Measurements from ENCODE around the gene ARFGAP2. TPM values are rescaled to one million over a fixed set of nuclear protein-coding genes. Genes with fewer than 3 reads are reported as not detected.
"Not testable (repeated sequence)": the region's sequence is repeated elsewhere in the genome, so short reads cannot be mapped to it uniquely, and the experiment has no call there.

The ARFGAP2 gene
- total RNA-seq, 2 experiments from 2014 or later = 82.0 to 85.7 TPM

DNA sequence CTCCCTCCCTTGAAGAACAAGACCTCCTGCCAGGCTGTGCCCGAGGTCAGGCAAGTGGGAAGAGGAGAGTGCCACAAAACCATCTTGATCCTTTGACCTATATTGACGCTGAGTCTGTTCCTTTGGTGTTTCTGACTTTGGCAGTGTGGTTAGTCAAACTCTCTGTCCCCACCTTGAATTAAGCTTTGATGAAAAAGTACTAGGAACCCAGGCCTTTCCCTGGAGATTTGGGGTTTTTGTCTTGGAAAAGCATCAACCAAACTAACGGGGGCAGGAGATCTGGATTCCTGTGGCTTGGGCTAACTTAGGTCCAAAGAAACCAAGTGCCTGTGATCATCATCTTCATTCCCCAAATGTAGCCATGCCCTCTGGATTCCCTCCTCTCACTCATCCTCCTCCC lies 40.4 kb downstream of the ARFGAP2 start:
- CTCF ChIA-PET = no interaction called here
- Mint-ChIP-seq H3K27ac (no peak overlapping the region), H3K36me3 (ENCODE audit: low read depth) (peaks cover 6% of the 10 kb centered on the region), H3K9me3 (no peaks in the 10 kb centered on the region), H3K4me1 (peaks cover 4% of the 10 kb centered on the region), H3K27me3 (no peaks in the 10 kb centered on the region), H3K4me3 (no peak overlapping the region)
- POLR2A ChIA-PET = no interaction called here
- no peak for DNase-seq

DNA sequence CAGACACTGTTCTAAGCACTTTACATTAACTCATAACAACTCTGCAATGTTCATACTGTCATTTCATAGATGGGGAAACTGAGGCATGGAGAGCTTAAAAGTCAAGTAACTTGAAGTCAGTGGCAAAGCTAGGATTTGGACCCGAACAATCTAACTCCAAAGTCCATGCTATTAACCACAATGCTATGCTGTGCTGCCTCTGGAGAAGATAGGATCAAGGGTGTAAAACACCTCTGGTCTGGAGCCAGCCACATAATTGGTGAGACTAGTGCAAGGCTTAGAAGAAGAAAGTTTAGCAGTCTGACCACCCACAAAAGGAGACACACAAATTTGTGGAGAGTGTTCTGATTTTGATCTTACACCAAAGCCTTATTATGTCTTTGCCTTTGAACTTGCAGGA lies 43.7 kb downstream of the ARFGAP2 start:
- H3K4me1 Mint-ChIP-seq = no peaks in the 10 kb centered on the region
- DNase-seq = no peak
- H3K36me3 Mint-ChIP-seq (ENCODE audit: low read depth) = peaks cover 2% of the 10 kb centered on the region
- no peaks in the 10 kb centered on the region for H3K9me3 Mint-ChIP-seq
- ChIA-PET POLR2A (no interaction called here), CTCF (interaction anchor here (1.5 kb wide), 2 partner anchors 20 to 22 kb away, joined by 3 read pairs; no protein-coding TSS in a partner anchor)
- H3K4me3 Mint-ChIP-seq = no peak overlapping the region
- no peaks in the 10 kb centered on the region for H3K27me3 Mint-ChIP-seq
- H3K27ac Mint-ChIP-seq = no peak overlapping the region

DNA sequence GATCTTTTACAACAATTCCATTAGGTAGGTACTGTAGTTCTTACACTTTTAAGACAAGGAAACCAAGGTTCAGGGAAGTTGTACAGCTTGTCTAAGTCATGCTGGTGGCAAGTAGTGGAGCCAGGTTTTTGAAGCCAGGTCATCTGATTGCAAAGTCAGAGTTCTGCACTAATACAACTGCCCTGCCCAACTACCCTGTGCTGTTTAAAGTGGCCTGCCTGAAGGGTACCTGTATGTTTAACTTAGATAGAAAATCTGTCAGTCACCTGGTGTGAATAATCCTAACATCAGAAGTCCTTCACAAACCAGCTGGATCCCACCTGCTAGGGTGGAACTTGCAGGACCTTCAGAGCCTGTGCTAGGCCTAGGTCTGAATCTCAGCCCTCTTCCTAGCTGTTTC lies 44.2 kb downstream of the ARFGAP2 start:
- Mint-ChIP-seq H3K36me3 (ENCODE audit: low read depth) (no peaks in the 10 kb centered on the region), H3K9me3 (no peaks in the 10 kb centered on the region), H3K27me3 (no peaks in the 10 kb centered on the region), H3K4me3 (no peak overlapping the region), H3K27ac (no peak overlapping the region), H3K4me1 (no peaks in the 10 kb centered on the region)
- DNase-seq = no peak
- ChIA-PET POLR2A (no interaction called here), CTCF (interaction anchor here (0.7 kb wide), 1 partner anchor 230 kb away, joined by 3 read pairs; no protein-coding TSS in a partner anchor)

DNA sequence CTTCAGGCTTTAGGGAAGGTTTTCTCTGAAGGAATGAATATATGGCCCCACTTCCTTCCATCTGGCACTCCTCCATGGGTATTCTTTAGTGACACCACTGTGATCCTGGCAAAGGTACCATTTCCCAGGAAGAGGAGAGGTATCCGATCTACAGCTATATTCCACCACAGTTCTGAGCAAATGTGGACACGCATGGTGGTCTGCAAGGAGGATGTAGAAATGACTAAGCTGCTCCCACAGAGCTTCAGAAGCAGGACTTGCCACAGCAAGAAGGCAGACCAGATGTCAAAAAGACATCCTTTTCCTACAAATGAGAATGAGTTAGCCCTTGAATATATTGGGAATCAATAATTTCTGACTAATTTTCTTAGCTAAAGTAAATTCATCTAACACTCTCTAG lies 45.5 kb downstream of the ARFGAP2 start:
- H3K9me3 Mint-ChIP-seq = no peaks in the 10 kb centered on the region
- no peaks in the 10 kb centered on the region for H3K4me1 Mint-ChIP-seq
- CTCF ChIA-PET = interaction anchor here (0.6 to 1.1 kb wide), 2 partner anchors 22 to 109 kb away, joined by 3 read pairs; no protein-coding TSS in a partner anchor
- H3K27ac Mint-ChIP-seq = no peak overlapping the region
- no peaks in the 10 kb centered on the region for H3K27me3 Mint-ChIP-seq
- H3K4me3 Mint-ChIP-seq = no peak overlapping the region
- no peaks in the 10 kb centered on the region for H3K36me3 Mint-ChIP-seq (ENCODE audit: low read depth)
- POLR2A ChIA-PET = no interaction called here
- no peak for DNase-seq

DNA sequence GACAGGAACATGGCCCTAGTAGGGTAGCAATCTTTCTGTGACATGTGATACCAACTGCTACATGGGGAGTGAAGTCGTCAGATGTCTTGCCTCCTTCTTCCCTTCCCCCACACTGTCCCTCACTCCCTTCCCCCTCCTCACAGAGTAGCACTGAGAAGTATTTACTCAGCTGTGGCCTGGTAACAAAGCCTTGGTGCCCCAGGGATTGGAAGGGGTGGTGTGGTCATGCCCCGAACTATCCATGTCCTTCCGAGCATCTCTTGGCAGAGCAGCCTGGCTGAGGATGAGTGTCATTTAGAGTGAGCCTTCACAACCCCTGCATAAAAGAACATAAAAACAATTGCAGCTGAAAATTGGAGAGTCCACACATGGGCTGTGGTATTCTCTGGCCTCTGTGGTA lies 46.1 kb downstream of the ARFGAP2 start:
- no peak overlapping the region for H3K4me3 Mint-ChIP-seq
- POLR2A ChIA-PET = no interaction called here
- no peak overlapping the region for H3K27ac Mint-ChIP-seq
- H3K9me3 Mint-ChIP-seq = no peaks in the 10 kb centered on the region
- no peaks in the 10 kb centered on the region for H3K27me3 Mint-ChIP-seq
- H3K4me1 Mint-ChIP-seq = no peaks in the 10 kb centered on the region
- CTCF ChIA-PET = no interaction called here
- no peaks in the 10 kb centered on the region for H3K36me3 Mint-ChIP-seq (ENCODE audit: low read depth)
- DNase-seq = no peak

DNA sequence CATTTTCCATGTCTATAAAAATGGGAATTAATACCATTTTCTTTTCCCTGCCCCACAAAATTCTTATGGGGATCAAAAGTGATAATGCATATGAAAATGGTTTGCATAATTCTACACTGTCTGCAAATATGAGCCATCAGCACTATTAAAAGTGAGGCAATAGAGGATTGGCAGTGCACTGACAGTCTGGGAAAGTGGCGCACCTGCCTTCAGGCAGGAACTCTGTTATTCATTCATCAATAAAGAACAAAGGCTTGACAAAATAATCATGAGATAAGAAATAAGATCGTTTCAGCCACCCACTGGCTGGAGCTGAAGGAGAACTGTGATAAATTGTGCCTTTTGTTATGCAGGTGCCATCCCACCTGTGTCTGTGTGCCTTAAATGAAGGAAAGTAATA lies 49.5 kb downstream of the ARFGAP2 start:
- no peaks in the 10 kb centered on the region for H3K27me3 Mint-ChIP-seq
- no peak overlapping the region for H3K4me3 Mint-ChIP-seq
- no peaks in the 10 kb centered on the region for H3K36me3 Mint-ChIP-seq (ENCODE audit: low read depth)
- ChIA-PET POLR2A (no interaction called here), CTCF (no interaction called here)
- no peaks in the 10 kb centered on the region for H3K4me1 Mint-ChIP-seq
- H3K27ac Mint-ChIP-seq = no peak overlapping the region
- no peak for DNase-seq
- no peaks in the 10 kb centered on the region for H3K9me3 Mint-ChIP-seq

DNA sequence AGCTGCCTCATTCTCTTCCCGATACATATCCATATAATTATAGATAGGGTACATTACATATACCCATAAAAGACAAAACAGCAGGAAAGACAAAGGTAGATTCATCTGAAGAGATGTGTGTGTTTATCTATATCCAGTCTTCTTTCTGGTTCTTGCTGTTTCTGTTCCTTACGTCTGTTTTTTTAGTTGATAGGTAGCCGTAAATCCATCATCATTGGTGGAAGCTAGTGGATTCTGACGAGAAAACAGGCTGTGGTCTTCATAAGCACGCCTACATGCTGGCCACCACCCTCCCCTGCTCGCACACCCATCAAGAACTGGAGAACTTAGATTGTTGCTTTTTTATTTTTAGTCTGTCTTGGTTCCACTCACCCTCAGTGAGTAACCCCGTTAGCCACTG lies 51.6 kb downstream of the ARFGAP2 start:
- H3K4me1 Mint-ChIP-seq = no peaks in the 10 kb centered on the region
- CTCF ChIA-PET = no interaction called here
- POLR2A ChIA-PET = no interaction called here
- no peaks in the 10 kb centered on the region for H3K36me3 Mint-ChIP-seq (ENCODE audit: low read depth)
- H3K9me3 Mint-ChIP-seq = no peaks in the 10 kb centered on the region
- H3K4me3 Mint-ChIP-seq = no peak overlapping the region
- no peaks in the 10 kb centered on the region for H3K27me3 Mint-ChIP-seq
- no peak for DNase-seq
- no peak overlapping the region for H3K27ac Mint-ChIP-seq

DNA sequence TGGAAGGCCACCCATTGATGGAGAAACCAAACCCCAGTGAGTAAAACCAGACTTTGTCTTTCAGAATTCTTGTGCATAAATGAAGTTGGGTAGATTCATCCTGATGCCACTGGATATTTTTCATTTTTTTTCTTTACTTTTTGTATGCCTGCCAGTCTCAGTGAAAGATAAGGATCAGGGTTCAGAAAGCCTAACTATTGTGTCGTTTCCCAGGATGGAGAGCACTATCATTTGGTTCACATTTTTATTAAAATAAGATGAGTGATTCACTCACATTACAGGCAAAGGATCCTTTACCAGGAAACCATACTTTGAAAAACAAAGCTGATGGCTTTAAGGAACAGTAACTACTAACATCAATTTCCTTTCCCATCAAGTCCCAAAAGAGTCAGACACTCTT lies 52.0 kb downstream of the ARFGAP2 start:
- Mint-ChIP-seq H3K36me3 (ENCODE audit: low read depth) (no peaks in the 10 kb centered on the region), H3K4me1 (no peaks in the 10 kb centered on the region)
- CTCF ChIA-PET = no interaction called here

DNA sequence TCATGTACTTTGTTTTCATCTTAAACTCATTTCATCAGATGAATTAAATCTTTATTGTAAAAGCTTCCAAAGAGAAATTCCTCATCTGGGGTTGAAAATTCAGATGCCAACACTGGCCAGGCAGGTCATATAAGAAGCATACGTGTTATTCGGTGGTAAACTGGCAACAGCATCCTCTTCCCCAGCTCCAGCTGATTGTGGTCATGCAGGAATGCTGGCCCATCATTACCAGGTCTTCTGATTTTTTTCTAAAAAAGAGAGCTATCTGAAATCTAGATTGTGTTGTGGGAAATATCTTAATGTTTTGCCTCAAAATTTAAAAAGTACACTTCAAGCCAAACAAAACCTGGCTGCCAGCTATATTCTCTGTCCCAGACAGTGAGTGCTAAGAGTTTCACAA lies 53.6 kb downstream of the ARFGAP2 start:
- Mint-ChIP-seq H3K4me3 (no peak overlapping the region), H3K4me1 (no peaks in the 10 kb centered on the region), H3K36me3 (ENCODE audit: low read depth) (no peaks in the 10 kb centered on the region), H3K27me3 (no peaks in the 10 kb centered on the region), H3K9me3 (no peaks in the 10 kb centered on the region), H3K27ac (no peak overlapping the region)
- ChIA-PET CTCF (no interaction called here), POLR2A (no interaction called here)
- no peak for DNase-seq

More for the DNA sequence above, 52.0 kb downstream of the ARFGAP2 start:
- DNase-seq = no peak
- no peak overlapping the region for H3K27ac Mint-ChIP-seq
- POLR2A ChIA-PET = no interaction called here
- no peak overlapping the region for H3K4me3 Mint-ChIP-seq
- H3K27me3 Mint-ChIP-seq = no peaks in the 10 kb centered on the region
- no peaks in the 10 kb centered on the region for H3K9me3 Mint-ChIP-seq

DNA sequence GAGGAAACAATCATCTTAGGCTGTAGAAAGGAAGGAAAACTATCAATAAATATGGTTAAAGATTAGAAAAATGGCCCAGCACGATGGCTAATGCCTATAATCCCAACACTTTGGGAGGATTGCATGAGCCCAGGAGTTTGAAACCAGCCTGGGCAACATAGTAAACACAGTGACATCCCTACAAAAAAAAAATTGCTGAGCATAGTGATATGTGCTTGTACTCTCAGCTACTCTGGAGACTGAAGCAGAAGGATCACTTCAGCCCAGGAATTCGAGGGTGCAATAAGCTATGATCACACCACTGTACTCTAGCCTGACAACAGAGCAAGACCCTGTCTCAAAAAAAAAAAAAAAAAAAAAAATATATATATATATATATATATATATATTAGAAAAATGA lies 54.9 kb downstream of the ARFGAP2 start:
- H3K9me3 Mint-ChIP-seq = no peaks in the 10 kb centered on the region
- ChIA-PET POLR2A (no interaction called here), CTCF (no interaction called here)
- no peaks in the 10 kb centered on the region for H3K27me3 Mint-ChIP-seq
- no peaks in the 10 kb centered on the region for H3K4me1 Mint-ChIP-seq
- no peaks in the 10 kb centered on the region for H3K36me3 Mint-ChIP-seq (ENCODE audit: low read depth)
- H3K27ac Mint-ChIP-seq = no peak overlapping the region
- no peak for DNase-seq
- no peak overlapping the region for H3K4me3 Mint-ChIP-seq

DNA sequence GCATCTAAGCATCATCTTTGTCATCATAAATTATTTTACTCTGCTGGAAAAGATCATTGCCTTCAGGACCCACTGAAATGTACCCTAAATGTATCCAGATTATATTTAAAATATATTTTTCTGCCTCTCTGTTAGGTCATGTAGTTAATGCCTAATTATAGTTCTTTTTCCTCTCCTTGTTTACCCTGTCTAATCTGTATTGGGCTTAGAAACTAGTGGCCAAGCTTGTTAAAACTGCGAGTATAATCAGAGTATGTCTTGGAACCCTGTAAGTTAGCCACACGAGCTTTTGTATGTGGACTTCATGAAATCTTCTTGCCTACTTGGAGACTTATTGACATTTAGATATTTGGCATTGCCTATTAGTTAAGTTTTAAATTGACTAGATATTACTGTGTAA lies 55.6 kb downstream of the ARFGAP2 start:
- H3K36me3 Mint-ChIP-seq (ENCODE audit: low read depth) = no peaks in the 10 kb centered on the region
- H3K4me1 Mint-ChIP-seq = no peaks in the 10 kb centered on the region
- H3K9me3 Mint-ChIP-seq = no peaks in the 10 kb centered on the region
- peaks cover 2% of the 10 kb centered on the region for H3K27me3 Mint-ChIP-seq
- ChIA-PET POLR2A (no interaction called here), CTCF (no interaction called here)
- no peak for DNase-seq
- H3K4me3 Mint-ChIP-seq = no peak overlapping the region
- no peak overlapping the region for H3K27ac Mint-ChIP-seq

DNA sequence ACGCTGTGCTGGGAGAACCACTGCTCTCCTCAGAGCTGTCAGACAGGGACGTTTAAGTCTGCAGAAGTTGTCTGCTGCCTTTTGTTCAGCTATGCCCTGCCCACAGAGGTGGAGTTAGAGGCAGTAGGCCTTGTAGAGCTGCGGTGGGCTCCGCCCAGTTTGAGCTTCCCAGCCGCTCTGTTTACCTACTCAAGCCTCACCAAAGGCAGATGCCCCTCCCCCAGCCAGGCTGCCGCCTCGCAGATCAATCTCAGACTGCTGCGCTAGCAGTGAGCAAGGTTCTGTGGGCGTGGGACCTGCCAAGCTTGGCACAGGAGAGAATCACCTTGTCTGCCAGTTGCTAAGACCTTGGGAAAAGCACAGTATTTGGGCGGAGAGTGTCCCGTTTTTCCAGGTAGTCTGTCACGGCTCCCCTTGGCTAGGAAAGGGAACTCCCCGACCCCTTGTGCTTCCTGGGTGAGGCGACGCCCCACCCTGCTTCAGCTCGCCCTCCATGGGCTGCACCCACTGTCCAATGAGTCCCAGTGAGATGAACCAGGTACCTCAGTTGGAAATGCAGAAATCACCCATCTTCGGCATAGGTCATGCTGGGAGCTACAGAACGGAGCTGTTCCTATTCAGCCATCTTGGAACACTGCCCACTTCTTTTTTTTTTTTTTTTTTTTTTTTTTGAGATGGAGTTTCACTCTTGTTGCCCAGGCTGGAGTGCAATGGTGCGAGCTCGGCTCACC lies 57.6 kb downstream of the ARFGAP2 start:
- H3K27me3 Mint-ChIP-seq; CTCF ChIA-PET; H3K27ac Mint-ChIP-seq; H3K4me3 Mint-ChIP-seq; H3K4me1 Mint-ChIP-seq; H3K36me3 Mint-ChIP-seq (ENCODE audit: low read depth); H3K9me3 Mint-ChIP-seq: not testable (repeated sequence)
- peak; percentile 46 for DNase-seq
- POLR2A ChIA-PET = interaction anchor here (0.7 kb wide), 1 partner anchor 14 kb away, joined by 3 read pairs; no protein-coding TSS in a partner anchor
